Fibroblast of the conjunctiva (primary cell): Measurements from ENCODE around the gene LRRC58.

Source experiments
- DNase-seq: peaks from one replicate; pipeline ENCODE4 v3.0.0-alpha.2; 2010; ENCODE audit warnings: low read depth

The LRRC58 gene

GRCh38 chr3:120276767-120277166 lies 72.4 kb downstream of the LRRC58 start:
- DNase-seq, result no peak

- DNase-seq, result no peak
Measured at GRCh38 chr3:120275618-120276017, 73.5 kb downstream of the LRRC58 start.

- no peak for DNase-seq
Measured at GRCh38 chr3:120274739-120275167, 74.4 kb downstream of the LRRC58 start.
